Neuronal stem cell (in vitro differentiated cells): Measurements from ENCODE around the gene JCAD.
"Not testable (repeated sequence)": the region's sequence is repeated elsewhere in the genome, so short reads cannot be mapped to it uniquely, and the experiment has no call there.

Experiments used
- DNase-seq: peaks from one replicate; pipeline ENCODE4 v3.0.0-alpha.2; 2013; ENCODE audit warnings: low spot score
- H2AFZ ChIP-seq: one replicate; pipeline ENCODE4 v1.6.1; 2013; ENCODE audit warnings: mild to moderate bottlenecking, low read length, inconsistent platforms
- H2AK5ac ChIP-seq: 2 replicates; pipeline ENCODE4 v1.6.1; 2013; ENCODE audit warnings: low read depth, mild to moderate bottlenecking, inconsistent platforms, low read length, moderate library complexity, mixed read lengths
- H2BK120ac ChIP-seq: 2 replicates; pipeline ENCODE4 v1.6.1; 2013; ENCODE audit warnings: low read depth, mild to moderate bottlenecking, inconsistent platforms, low read length, moderate library complexity, mixed read lengths
- H2BK12ac ChIP-seq: one replicate; pipeline ENCODE4 v1.6.1; 2013; ENCODE audit warnings: low read length, inconsistent platforms
- H2BK15ac ChIP-seq: 2 replicates; pipeline ENCODE4 v1.6.1; 2013; ENCODE audit warnings: mild to moderate bottlenecking, low read length, inconsistent platforms, mixed read lengths
- H2BK5ac ChIP-seq: one replicate; pipeline ENCODE4 v1.6.1; 2013; ENCODE audit warnings: inconsistent platforms, mild to moderate bottlenecking, low read length, moderate library complexity
- H3K14ac ChIP-seq: one replicate; pipeline ENCODE4 v1.6.1; 2013; ENCODE audit warnings: low read length, inconsistent platforms
- H3K18ac ChIP-seq: 2 replicates; pipeline ENCODE4 v1.6.1; 2013; ENCODE audit warnings: low read length, inconsistent platforms
- H3K23ac ChIP-seq: 2 replicates; pipeline ENCODE4 v1.6.1; 2013; ENCODE audit warnings: low read depth, mild to moderate bottlenecking, mixed read lengths, low read length, inconsistent platforms; ENCODE audit not compliant: poor library complexity
- H3K27ac ChIP-seq: replicated peaks from 3 replicates; pipeline ENCODE4 v1.5.1; 2013; ENCODE audit warnings: low read length, inconsistent platforms
- H3K27me3 ChIP-seq, 3 experiments: 2 replicates each; pipeline ENCODE4 v1.6.1; 2013; ENCODE audit warnings: low read length in 3 of 3, mild to moderate bottlenecking in 2 of 3, inconsistent platforms in 1 of 3, low read depth in 1 of 3, mixed read lengths in 1 of 3, moderate library complexity in 1 of 3; ENCODE audit not compliant: control insufficient read depth in 3 of 3, insufficient read depth in 3 of 3
- H3K36me3 ChIP-seq, 2 donors: replicated peaks in 1 of 2; 2 replicates each; pipeline ENCODE4 v1.6.1; 2013; ENCODE audit warnings: low read length in 2 of 2; ENCODE audit not compliant: control insufficient read depth in 2 of 2, insufficient read depth in 2 of 2
- H3K4ac ChIP-seq: 2 replicates; pipeline ENCODE4 v1.6.1; 2013; ENCODE audit warnings: inconsistent platforms, mild to moderate bottlenecking, low read length, moderate library complexity
- H3K4me1 ChIP-seq, 2 donors: 1 replicate in 1 of 2; 2 replicates in 1 of 2; pipeline ENCODE4 v1.6.1; 2013; ENCODE audit warnings: low read length in 2 of 2, low read depth in 1 of 2; ENCODE audit not compliant: control insufficient read depth in 2 of 2, insufficient read depth in 1 of 2
- H3K4me2 ChIP-seq: one replicate; pipeline ENCODE4 v1.6.1; 2013; ENCODE audit warnings: mild to moderate bottlenecking, low read length, inconsistent platforms; ENCODE audit not compliant: insufficient read depth, poor library complexity, severe bottlenecking
- H3K4me3 ChIP-seq, 2 donors: 2 replicates each; pipeline ENCODE4 v1.5.1; 2013; ENCODE audit warnings: low read length in 2 of 2, mild to moderate bottlenecking in 2 of 2, inconsistent platforms in 1 of 2, moderate library complexity in 1 of 2
- H3K79me1 ChIP-seq: one replicate; pipeline ENCODE4 v1.6.1; 2013; ENCODE audit warnings: low read depth, mild to moderate bottlenecking, inconsistent platforms, low read length, moderate library complexity
- H3K9ac ChIP-seq: one replicate; pipeline ENCODE4 v1.6.1; 2013; ENCODE audit warnings: mild to moderate bottlenecking, low read depth, low read length, inconsistent platforms; ENCODE audit not compliant: poor library complexity
- H3K9me3 ChIP-seq, 2 donors: replicated peaks in 1 of 2; 2 replicates each; pipeline versions ENCODE3 to v1.6.1; 2013; ENCODE audit warnings: low read length in 2 of 2, mild to moderate bottlenecking in 2 of 2, inconsistent platforms in 1 of 2, low read depth in 1 of 2, mixed read lengths in 1 of 2, moderate library complexity in 1 of 2; ENCODE audit not compliant: control insufficient read depth in 2 of 2, insufficient read depth in 1 of 2
- H4K8ac ChIP-seq: one replicate; pipeline ENCODE4 v1.6.1; 2013; ENCODE audit warnings: low read depth, mild to moderate bottlenecking, inconsistent platforms, low read length, moderate library complexity
- H4K91ac ChIP-seq: one replicate; pipeline ENCODE4 v1.6.1; 2013; ENCODE audit warnings: low read length, low read depth, mild to moderate bottlenecking, inconsistent platforms; ENCODE audit not compliant: poor library complexity
- WGBS, 2 donors: extraction: QIAGEN DNeasy Blood & Tissue Kit; methylation state at CpG; one replicate each; pipeline ENCODE4 v1.1.7; 2013; ENCODE audit warnings: missing lambda C conversion rate in 2 of 2, mixed read lengths in 1 of 2; ENCODE audit not compliant: insufficient read length in 2 of 2, insufficient replicate concordance in 1 of 2; ENCODE audit errors: extremely low coverage in 2 of 2; 5-methylcytosine and 5-hydroxymethylcytosine counted together

The JCAD gene

DNA sequence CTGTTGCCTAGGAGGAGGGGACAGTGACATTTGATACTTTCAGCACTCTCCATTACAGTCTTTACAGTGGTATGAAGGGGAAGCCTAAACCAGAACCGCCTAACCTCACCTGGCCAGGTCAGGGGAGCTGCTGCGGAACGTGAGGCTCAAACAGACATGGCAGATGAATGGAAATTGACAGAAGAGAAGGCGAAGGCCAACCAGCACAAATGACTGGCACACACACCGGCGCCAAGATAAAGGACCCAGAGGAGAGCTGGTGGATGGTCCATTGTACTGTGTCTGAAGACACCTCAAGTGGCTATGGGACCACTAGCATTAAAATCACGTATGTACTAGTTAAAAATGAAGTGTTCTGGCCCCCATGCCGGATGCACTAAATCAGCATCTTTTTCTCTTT is 53.0 kb downstream of the JCAD start:
- no peak overlapping the region for H3K4ac ChIP-seq
- no CpG with 5 or more reads among the region's 8 CpGs for WGBS, 2 donors

GRCh38 chr10:30005116-30005515 is 54.3 kb downstream of the JCAD start:
- H3K9ac ChIP-seq, H3K4me3 ChIP-seq: not testable (repeated sequence)
- WGBS, 2 donors: no CpG with 5 or more reads among the region's 1 CpG

More for the DNA sequence above, 53.0 kb downstream of the JCAD start:
- H3K23ac ChIP-seq: no peak overlapping the region
- H2BK120ac ChIP-seq: no peak overlapping the region
- no peak overlapping the region for H3K4me2 ChIP-seq
- H2BK15ac ChIP-seq: no peak overlapping the region
- no peak overlapping the region for H2BK12ac ChIP-seq
- H3K9me3 ChIP-seq: peaks cover 0 to 5% of the 10 kb centered on the region in 2 donors
- no peak for DNase-seq
- H3K4me3 ChIP-seq: no peak overlapping the region
- H3K27ac ChIP-seq: no peak overlapping the region
- H3K4me1 ChIP-seq: peaks cover 0 to 6% of the 10 kb centered on the region in 2 donors
- H2AFZ ChIP-seq: no peak overlapping the region
- H3K27me3 ChIP-seq: no peaks in the 10 kb centered on the region
- no peaks in the 10 kb centered on the region for H3K36me3 ChIP-seq
- H3K14ac ChIP-seq: no peak overlapping the region
- H2BK5ac ChIP-seq: no peak overlapping the region
- no peaks in the 10 kb centered on the region for H3K79me1 ChIP-seq
- H3K18ac ChIP-seq: no peak overlapping the region
- no peak overlapping the region for H2AK5ac ChIP-seq
- H4K8ac ChIP-seq: no peak overlapping the region
- H4K91ac ChIP-seq: no peak overlapping the region
- no peak overlapping the region for H3K9ac ChIP-seq

GRCh38 chr10:30002426-30003266 is 56.7 kb downstream of the JCAD start:
- H3K23ac ChIP-seq: no peak overlapping the region
- no CpG with 5 or more reads among the region's 16 CpGs for WGBS, 2 donors
- H2BK5ac ChIP-seq: no peak overlapping the region
- no peak overlapping the region for H3K9ac ChIP-seq
- peaks cover 0 to 5% of the 10 kb centered on the region in 2 donors for H3K4me1 ChIP-seq
- H3K4me2 ChIP-seq: no peak overlapping the region
- H3K36me3 ChIP-seq: no peaks in the 10 kb centered on the region
- DNase-seq: peak; percentile 55
- no peaks in the 10 kb centered on the region for H3K9me3 ChIP-seq
- no peak overlapping the region for H4K8ac ChIP-seq
- H2BK15ac ChIP-seq: no peak overlapping the region
- H3K18ac ChIP-seq: no peak overlapping the region
- H3K79me1 ChIP-seq: no peaks in the 10 kb centered on the region
- H4K91ac ChIP-seq: no peak overlapping the region
- no peak overlapping the region for H2BK12ac ChIP-seq
- no peak overlapping the region for H2AK5ac ChIP-seq
- H3K4me3 ChIP-seq: no peak overlapping the region
- H3K27ac ChIP-seq: no peak overlapping the region
- H2AFZ ChIP-seq: no peak overlapping the region
- no peaks in the 10 kb centered on the region for H3K27me3 ChIP-seq
- H2BK120ac ChIP-seq: no peak overlapping the region
- H3K14ac ChIP-seq: no peak overlapping the region
- no peak overlapping the region for H3K4ac ChIP-seq

More at GRCh38 chr10:30005116-30005515, 54.3 kb downstream of the JCAD start:
- not testable (repeated sequence) for H4K8ac ChIP-seq, H3K4ac ChIP-seq, H3K27ac ChIP-seq, H3K9me3 ChIP-seq, H3K23ac ChIP-seq, H3K4me1 ChIP-seq, H3K4me2 ChIP-seq, H3K14ac ChIP-seq, H2AK5ac ChIP-seq, H2BK120ac ChIP-seq, H2BK15ac ChIP-seq, H2BK12ac ChIP-seq, H3K18ac ChIP-seq, H4K91ac ChIP-seq, H3K27me3 ChIP-seq, H2AFZ ChIP-seq, H2BK5ac ChIP-seq, H3K36me3 ChIP-seq, H3K79me1 ChIP-seq, DNase-seq

DNA sequence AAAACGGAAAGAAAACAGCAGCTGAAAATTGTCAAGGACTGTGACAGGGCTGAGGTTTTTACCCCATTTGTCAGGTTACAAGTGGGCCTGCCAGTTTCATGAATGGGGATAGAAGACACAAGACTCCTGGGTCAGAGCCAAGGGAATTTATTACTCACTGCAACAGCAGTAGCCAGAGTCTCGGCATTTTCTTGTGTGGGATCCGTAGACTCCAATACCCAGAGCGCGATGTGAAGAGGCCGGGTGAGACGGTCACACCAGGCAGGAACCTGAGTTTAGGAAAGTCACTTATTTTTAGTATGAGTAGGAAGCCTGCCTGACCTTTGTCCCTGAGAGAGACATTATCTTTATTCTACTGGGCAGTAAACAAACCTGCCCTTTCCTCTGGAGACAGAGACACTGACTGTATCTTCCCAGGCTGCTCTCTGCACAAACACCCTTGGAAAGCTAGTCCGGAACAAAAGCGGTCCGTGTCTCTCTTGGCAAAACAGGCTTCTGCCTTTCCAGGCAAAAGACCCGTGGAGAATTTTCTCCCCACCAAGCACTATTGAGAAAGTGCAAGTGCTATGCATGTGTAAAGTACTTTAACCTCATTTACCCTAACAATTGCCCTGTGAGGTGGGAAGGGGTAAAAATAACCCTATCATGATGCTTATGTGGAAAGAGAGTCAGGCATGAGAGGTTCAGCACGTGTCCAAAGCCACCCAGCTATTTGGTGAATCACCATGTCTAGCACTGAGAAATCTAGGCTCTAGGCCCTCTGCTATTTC is 58.4 kb downstream of the JCAD start:
- Histone ChIP-seq H2BK12ac (no peak overlapping the region), H3K36me3 (no peaks in the 10 kb centered on the region), H2BK15ac (no peak overlapping the region), H3K9me3 (no peaks in the 10 kb centered on the region), H3K4me1 (peaks cover 0 to 2% of the 10 kb centered on the region in 2 donors), H2BK5ac (no peak overlapping the region), H4K8ac (no peak overlapping the region), H3K27me3 (no peaks in the 10 kb centered on the region), H4K91ac (no peak overlapping the region), H2AFZ (no peak overlapping the region), H3K23ac (no peak overlapping the region), H3K4me2 (no peak overlapping the region), H3K9ac (no peak overlapping the region), H3K18ac (no peak overlapping the region), H2BK120ac (no peak overlapping the region), H3K4me3 (no peak overlapping the region), H3K27ac (no peak overlapping the region), H2AK5ac (no peak overlapping the region), H3K79me1 (no peaks in the 10 kb centered on the region), H3K14ac (no peak overlapping the region), H3K4ac (no peak overlapping the region)
- DNase-seq: no peak
- WGBS, 2 donors: no CpG with 5 or more reads among the region's 12 CpGs
